ENCODE measurements around the gene MCUR1. TPM values are rescaled to one million over a fixed set of nuclear protein-coding genes. Genes with fewer than 3 reads are reported as not detected.

MCUR1 gene
- total RNA-seq, 1 experiment from 2014 or later: 35.4 TPM

DNA sequence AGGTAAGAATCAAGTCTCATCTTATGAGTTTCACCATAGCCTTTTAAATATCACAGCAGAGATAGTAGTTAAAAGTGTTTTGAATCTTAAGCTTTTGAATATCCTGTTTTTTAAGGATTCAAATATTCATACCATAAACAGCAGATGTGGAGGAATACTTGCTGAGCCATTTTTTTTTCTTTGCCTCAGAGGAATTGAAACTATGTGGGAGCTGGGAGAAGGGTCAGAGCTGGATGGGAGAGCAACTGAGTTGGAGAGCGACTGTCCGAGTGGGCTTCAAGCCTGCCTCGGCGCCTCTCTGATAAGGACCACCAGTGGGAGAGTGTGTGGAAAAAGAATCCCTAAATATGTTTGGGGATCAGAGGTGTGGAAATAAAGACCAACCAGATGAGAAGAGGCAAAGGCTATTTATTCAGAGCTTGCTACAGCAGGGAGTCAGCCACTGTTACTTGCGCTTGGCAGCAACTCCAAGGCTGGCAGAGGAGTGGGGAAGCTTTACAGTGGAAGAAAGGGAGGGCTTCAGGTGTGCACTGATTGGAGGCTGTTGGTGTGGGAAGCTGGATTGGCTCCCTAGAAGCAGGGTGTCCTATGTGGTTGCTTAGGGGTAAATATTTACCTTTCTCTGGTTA, 34.3 kb upstream of the MCUR1 start:
- Mint-ChIP-seq H3K4me3 (no peak overlapping the region), H3K27me3 (ENCODE audit: low read depth) (no peaks in the 10 kb centered on the region), H3K4me1 (peaks cover 31 to 39% of the 10 kb centered on the region in 2 experiments), H3K36me3 (ENCODE audit: insufficient read depth in 1 of 3, low read depth in 3 of 3) (no peaks in the 10 kb centered on the region), H3K9me3 (no peaks in the 10 kb centered on the region), H3K27ac (peak overlapping the region; percentile 58 to 82 (median 82); a peak in 5 of 7 replicates)
- Histone ChIP-seq H3K14ac (ENCODE audit: insufficient read depth, low read length) (no peak overlapping the region; the same call in 1 of the 2 replicates), H3K79me1 (ENCODE audit: insufficient read depth, low read depth, low read length, poor library complexity, severe bottlenecking) (no peaks in the 10 kb centered on the region), H2BK20ac (ENCODE audit: low read depth, low read length, poor library complexity, severe bottlenecking) (no peak overlapping the region), H4K5ac (ENCODE audit: insufficient read length, low read depth, low read length) (no peak overlapping the region), H3K27ac (ENCODE audit: insufficient read length, low read depth, low read length) (peak overlapping the region; percentile 33), H3K79me2 (ENCODE audit: insufficient read depth, low read length) (no peaks in the 10 kb centered on the region), H3K18ac (ENCODE audit: insufficient read length, low read depth, low read length) (no peak overlapping the region), H2AK5ac (ENCODE audit: insufficient read length, low read length) (no peak overlapping the region), H3K23me2 (ENCODE audit: insufficient read length, low read depth, low read length, poor library complexity, severe bottlenecking) (no peaks in the 10 kb centered on the region), H2BK12ac (ENCODE audit: insufficient read length, low read depth, low read length) (no peak overlapping the region), H3K56ac (ENCODE audit: insufficient read length, low read depth, low read length) (no peak overlapping the region), H3K27me3 (ENCODE audit: insufficient read depth, low read length) (no peaks in the 10 kb centered on the region), H3K4ac (ENCODE audit: low read depth, low read length) (no peak overlapping the region), H3T11ph (ENCODE audit: low read length) (no peak overlapping the region), H4K20me1 (ENCODE audit: control insufficient read depth, insufficient read depth, insufficient read length) (no peaks in the 10 kb centered on the region), H2BK120ac (ENCODE audit: low read depth, low read length, poor library complexity, severe bottlenecking) (no peak overlapping the region), H3K9ac (ENCODE audit: extremely low read depth, insufficient read length, low read length) (no peak overlapping the region), H4K91ac (ENCODE audit: insufficient read length, low read depth, low read length) (no peak overlapping the region), H3K9me3 (ENCODE audit: control insufficient read depth, low read depth, low read length) (no peaks in the 10 kb centered on the region), H4K8ac (replicated peaks; ENCODE audit: insufficient read length, low read depth, low read length) (no peak overlapping the region), H3K4me1 (ENCODE audit: insufficient read depth, low read length) (peaks cover 10% of the 10 kb centered on the region; the same call in 1 of the 2 replicates), H3K23ac (ENCODE audit: insufficient read length, low read depth, low read length) (no peak overlapping the region), H2AFZ (ENCODE audit: low read length) (no peak overlapping the region), H2BK5ac (ENCODE audit: insufficient read length, low read length) (no peak overlapping the region), H2BK15ac (ENCODE audit: low read depth, low read length) (no peak overlapping the region), H3K4me2 (ENCODE audit: insufficient read depth, insufficient read length, low read length) (no peak overlapping the region)
- TF ChIP-seq, protein P1, sequence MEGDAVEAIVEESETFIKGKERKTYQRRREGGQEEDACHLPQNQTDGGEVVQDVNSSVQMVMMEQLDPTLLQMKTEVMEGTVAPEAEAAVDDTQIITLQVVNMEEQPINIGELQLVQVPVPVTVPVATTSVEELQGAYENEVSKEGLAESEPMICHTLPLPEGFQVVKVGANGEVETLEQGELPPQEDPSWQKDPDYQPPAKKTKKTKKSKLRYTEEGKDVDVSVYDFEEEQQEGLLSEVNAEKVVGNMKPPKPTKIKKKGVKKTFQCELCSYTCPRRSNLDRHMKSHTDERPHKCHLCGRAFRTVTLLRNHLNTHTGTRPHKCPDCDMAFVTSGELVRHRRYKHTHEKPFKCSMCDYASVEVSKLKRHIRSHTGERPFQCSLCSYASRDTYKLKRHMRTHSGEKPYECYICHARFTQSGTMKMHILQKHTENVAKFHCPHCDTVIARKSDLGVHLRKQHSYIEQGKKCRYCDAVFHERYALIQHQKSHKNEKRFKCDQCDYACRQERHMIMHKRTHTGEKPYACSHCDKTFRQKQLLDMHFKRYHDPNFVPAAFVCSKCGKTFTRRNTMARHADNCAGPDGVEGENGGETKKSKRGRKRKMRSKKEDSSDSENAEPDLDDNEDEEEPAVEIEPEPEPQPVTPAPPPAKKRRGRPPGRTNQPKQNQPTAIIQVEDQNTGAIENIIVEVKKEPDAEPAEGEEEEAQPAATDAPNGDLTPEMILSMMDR (conservative IDR thresholded peaks at IDR 0.05): no peak
- peak; percentile 32 for DNase-seq
- no CpG with 5 or more reads among the region's 5 CpGs for WGBS (ENCODE audit: extremely low coverage, insufficient read length, low lambda C conversion rate)
